ENCODE measurements around the gene SLC25A19.

- TF ChIP-seq POLR2A (IDR thresholded peaks at IDR 0.05; ENCODE audit: low read length) (no peak), GATA1 (IDR thresholded peaks at IDR 0.05; ENCODE audit: low read depth, low read length) (no peak)
These were observed 29.5 kb upstream of the SLC25A19 start for GRCh38 chr17:75318615-75319222.
